AG04450 (cell line): Measurements from ENCODE around the gene C9orf57. TPM values are rescaled to one million over a fixed set of nuclear protein-coding genes. Genes with fewer than 3 reads are reported as not detected.

Source experiments
- CTCF ChIA-PET: fragments of 300-600, 350-600 bp; formaldehyde crosslinking; extraction: SDS; loops from one replicate; lab custom pipeline; 2022; ENCODE audit warnings: antibody characterized with exemption, inconsistent platforms; lab: Charles Lee
- POLR2A ChIA-PET: fragments of 350-600 bp; formaldehyde crosslinking; extraction: SDS; loops from one replicate; lab custom pipeline; 2021; ENCODE audit warnings: antibody characterized with exemption, inconsistent platforms; lab: Yijun Ruan, JAX
- DNase-seq: peaks from one replicate; pipeline ENCODE4 v3.0.0-alpha.2; 2011; ENCODE audit warnings: low read depth, low spot score
- H3K27ac ChIP-seq: one replicate; pipeline ENCODE4 v1.5.1; 2012; ENCODE audit warnings: low read depth, low read length, control low read depth
- H3K27me3 ChIP-seq: one replicate; pipeline ENCODE4 v1.6.0; 2012; ENCODE audit warnings: low read length; ENCODE audit not compliant: control insufficient read depth, insufficient read depth
- H3K4me3 ChIP-seq: 2 replicates; pipeline ENCODE4 v1.5.1; 2011; ENCODE audit warnings: mild to moderate bottlenecking, low read depth, low read length, control low read depth
- H3K9me3 ChIP-seq: 2 replicates; pipeline ENCODE4 v1.5.1; 2012; ENCODE audit warnings: low read length; ENCODE audit not compliant: control insufficient read depth, insufficient read depth
- polyA plus RNA-seq: library from polyadenylated mRNA; depleted of rRNA; stranded (reverse); fragments of >200 nt; gene quantifications from 2 replicates; pipeline ENCODE4 v1.2.3, GENCODE V29; 2011; rRNA removed
- small RNA-seq: library from RNA; depleted of rRNA; stranded (forward); fragments of <200 nt; gene quantifications from one replicate; pipeline ENCODE3, GENCODE V24; 2012; ENCODE audit warnings: low read depth; ENCODE audit not compliant: insufficient read length
- TF ChIP-seq, protein P1 (sequence below): IDR thresholded peaks from 2 replicates; pipeline ENCODE4 v1.5.1; 2011; ENCODE audit warnings: low read depth, low read length, control low read depth, inconsistent platforms

Gene C9orf57
- polyA plus RNA-seq, 1 experiment = not detected

DNA sequence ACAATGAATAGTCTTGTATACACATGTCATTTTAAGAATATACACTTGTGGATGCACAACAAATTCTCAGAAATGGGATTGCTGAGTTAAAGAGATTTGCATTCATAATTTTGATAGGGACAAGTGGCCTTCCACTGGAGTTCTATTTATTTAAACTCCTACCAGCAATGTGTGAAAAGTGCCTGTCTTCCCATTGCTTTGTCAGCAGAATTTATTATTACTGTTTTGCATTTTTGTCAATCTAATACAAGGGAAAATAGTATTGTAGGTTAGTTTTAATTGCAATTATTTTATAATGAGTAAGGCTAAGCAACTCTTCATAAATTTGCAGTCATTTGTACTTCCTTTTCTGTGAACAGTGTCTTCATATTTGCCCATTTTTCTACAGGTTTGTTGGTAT is 55.0 kb downstream of the C9orf57 start:
- ChIA-PET CTCF (no interaction called here), POLR2A (no interaction called here)
- H3K27ac ChIP-seq = no peak overlapping the region
- no peak overlapping the region for H3K4me3 ChIP-seq
- TF ChIP-seq, protein P1, sequence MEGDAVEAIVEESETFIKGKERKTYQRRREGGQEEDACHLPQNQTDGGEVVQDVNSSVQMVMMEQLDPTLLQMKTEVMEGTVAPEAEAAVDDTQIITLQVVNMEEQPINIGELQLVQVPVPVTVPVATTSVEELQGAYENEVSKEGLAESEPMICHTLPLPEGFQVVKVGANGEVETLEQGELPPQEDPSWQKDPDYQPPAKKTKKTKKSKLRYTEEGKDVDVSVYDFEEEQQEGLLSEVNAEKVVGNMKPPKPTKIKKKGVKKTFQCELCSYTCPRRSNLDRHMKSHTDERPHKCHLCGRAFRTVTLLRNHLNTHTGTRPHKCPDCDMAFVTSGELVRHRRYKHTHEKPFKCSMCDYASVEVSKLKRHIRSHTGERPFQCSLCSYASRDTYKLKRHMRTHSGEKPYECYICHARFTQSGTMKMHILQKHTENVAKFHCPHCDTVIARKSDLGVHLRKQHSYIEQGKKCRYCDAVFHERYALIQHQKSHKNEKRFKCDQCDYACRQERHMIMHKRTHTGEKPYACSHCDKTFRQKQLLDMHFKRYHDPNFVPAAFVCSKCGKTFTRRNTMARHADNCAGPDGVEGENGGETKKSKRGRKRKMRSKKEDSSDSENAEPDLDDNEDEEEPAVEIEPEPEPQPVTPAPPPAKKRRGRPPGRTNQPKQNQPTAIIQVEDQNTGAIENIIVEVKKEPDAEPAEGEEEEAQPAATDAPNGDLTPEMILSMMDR = no peak
- no peak for DNase-seq
- no peaks in the 10 kb centered on the region for H3K27me3 ChIP-seq
- no peaks in the 10 kb centered on the region for H3K9me3 ChIP-seq

Small RNAs within 50 kb of the gene (small RNA-seq; reads per million reads assigned to genes)
- not detected for gene HSPB1P1

Other genes starting within 250 kb of the C9orf57 start
- 12.0 and 15.3 TPM in 2 replicates for gene ABHD17B, start 149.4 kb downstream of the C9orf57 start, polyA plus RNA-seq
- gene C9orf85, start 149.0 kb downstream of the C9orf57 start, polyA plus RNA-seq = 15.1 and 19.8 TPM in 2 replicates
- gene GDA, start 88.8 kb upstream of the C9orf57 start, polyA plus RNA-seq = not detected in 2 replicates